G401.6 (cell line): ENCODE measurements around the gene PRMT3.
A peak's percentile ranks its signal among the peaks of the same experiment; 100 is the strongest.
"Not testable (repeated sequence)": the region's sequence is repeated elsewhere in the genome, so short reads cannot be mapped to it uniquely, and the experiment has no call there.

Source experiments
- FAIRE-seq: peaks from 2 replicates; lab custom pipeline; 2012; peaks lifted over from hg19 to GRCh38; lab: Jason Lieb, UNC

PRMT3 gene

DNA sequence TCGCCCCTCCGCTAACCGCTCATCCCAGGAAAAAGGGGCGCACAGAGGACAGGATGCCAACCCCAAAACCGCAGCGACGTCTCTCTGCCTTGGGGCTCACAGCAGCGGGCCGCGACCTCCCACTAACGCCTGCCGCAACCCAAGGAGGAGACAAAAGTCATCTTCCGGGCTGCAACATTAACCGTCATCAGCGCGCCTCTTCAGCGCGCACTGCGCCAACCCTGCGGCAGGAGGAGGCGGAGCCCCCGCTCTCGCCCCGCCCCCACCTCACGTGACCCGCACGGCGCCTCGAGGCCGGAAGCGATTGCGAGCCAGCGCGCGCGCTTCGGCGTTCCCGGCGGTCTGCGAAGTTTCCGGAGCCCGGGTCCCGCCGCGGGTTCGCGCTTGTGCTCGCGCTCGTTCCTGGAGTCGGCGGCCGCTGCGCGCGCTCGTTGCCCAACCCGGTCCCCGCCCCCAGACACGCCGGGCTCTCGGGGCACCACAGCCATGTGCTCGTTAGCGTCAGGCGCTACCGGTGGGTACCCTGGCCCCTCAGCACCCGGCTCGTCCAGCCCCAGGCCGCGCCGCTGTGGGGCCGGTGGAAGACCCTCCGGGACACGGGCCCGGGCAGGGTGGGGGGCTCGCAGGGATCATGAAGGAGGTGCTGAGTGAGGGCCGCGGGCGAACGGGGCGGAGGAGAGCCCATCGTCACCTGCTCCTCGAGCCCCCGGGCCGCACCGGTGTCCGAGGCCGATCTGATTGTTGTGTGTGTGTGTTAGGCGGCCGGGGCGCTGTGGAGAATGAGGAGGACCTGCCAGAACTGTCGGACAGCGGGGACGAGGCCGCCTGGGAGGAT, at the start of gene PRMT3:
Gene PRMT3 (plus strand): TSS at position 456 of the 835 bp plus-strand sequence. CDS start 31 bp downstream, at position 487.
- peak; percentile 23 for FAIRE-seq

DNA sequence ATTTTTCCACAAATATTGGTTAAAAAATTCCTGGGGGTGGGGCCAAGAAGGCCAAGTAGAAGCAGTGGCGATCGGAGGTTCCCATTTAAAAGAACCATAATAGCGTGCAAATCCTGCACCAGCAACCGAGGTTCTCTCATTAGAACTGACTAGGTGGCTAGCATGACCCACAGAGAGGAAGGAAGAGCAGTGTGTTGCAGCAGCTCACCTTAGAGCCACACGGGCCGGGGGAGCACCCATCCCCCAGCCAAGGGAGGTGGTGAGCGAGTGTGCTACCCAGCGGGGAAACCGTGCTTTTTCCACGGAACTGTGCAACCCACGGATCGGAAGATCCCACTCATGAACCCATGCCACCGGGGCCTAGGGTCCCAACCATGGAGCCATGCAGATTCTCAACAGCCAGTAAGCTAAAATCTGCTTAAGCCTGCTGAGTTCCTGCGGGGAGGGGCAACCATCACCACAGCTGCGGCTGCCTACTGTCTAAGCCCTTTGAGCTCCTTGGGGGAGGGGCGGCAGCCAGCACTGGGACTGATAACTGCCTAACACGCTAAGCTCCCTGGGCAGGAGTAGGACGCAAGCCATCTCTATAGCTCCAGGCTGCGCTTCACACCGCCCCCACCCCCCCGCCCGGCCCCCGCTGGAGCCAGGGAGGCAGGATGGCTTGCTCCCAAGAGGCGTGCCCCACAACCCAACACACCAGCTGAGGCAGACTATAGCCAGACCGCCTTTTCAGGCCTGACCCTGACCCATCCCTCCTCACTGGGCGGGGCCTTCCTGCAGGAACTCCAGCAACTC, 45.0 kb upstream of the PRMT3 start:
- FAIRE-seq = no peak

DNA sequence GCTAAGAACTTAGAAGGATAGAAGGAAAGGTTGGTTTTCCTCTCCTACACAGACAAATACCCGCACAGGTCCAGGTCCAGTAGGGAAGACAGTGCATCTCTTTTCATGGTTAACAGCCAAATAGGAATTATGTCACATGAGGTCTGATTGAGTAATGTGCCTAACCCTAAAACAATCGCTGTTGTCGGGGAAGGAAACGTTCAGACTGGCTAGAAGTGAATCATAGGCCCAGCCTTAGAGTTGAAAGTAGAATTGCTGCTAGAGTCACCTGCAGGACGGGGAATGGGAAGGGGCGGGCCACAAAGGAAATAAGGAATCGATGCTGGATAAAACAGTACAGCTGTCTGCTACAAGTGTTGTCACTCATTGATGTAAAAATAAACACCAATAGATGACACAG, 36.4 kb upstream of the PRMT3 start:
- FAIRE-seq = no peak

DNA sequence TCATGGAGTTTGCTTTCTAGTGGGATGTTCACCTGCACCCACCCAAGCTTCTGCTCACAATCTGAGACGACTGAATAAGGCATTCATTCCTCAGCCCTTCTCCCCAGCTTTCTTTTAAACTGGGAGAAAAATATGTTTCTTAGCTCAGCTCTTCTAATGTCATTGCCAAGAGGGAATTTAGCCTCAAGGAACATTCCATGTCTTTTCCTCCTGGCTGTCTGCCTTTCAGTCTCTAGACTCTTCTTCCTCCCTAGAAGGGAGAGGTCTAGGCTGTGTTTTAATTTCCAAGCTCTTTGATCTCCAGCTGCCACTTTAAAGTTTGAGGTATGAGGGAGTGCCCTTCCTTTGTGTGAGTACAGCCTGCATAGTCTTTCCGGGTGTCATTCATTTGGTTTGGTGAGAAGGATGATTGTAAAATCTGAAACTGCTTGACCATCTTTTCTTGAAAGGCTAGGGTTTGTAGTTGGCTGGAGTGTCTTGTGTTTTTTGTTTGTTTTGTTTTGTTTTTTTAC, 35.7 kb upstream of the PRMT3 start:
- no peak for FAIRE-seq

DNA sequence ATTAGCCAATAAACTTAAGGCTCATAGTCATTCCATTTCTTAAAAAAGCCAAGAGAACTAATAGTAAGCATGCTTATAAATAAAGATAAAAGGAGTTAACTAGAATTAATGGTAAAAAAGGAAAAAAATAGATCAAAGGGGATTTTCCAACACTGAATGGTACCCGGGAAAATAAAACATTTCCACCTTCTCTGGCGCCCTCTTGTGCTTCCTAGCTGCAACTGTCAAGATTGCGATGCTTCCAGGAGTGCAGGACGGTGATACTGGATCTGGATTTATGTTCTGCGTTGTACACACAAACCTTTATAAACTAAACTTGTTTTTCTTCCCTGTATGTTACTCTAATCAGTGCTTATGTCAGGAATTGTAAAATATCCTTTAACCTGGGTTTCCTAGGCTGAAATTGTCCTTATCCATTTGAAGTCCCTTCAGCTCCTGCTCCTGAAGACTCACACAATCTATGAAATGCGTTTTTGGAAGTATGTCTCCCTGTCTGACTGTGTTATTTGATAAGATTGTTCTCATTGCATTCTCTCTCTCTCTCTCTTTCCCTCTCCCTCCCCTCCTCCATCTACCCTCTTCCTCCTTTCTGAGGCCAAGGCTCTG, 33.6 kb upstream of the PRMT3 start:
- FAIRE-seq = peak; percentile 85

DNA sequence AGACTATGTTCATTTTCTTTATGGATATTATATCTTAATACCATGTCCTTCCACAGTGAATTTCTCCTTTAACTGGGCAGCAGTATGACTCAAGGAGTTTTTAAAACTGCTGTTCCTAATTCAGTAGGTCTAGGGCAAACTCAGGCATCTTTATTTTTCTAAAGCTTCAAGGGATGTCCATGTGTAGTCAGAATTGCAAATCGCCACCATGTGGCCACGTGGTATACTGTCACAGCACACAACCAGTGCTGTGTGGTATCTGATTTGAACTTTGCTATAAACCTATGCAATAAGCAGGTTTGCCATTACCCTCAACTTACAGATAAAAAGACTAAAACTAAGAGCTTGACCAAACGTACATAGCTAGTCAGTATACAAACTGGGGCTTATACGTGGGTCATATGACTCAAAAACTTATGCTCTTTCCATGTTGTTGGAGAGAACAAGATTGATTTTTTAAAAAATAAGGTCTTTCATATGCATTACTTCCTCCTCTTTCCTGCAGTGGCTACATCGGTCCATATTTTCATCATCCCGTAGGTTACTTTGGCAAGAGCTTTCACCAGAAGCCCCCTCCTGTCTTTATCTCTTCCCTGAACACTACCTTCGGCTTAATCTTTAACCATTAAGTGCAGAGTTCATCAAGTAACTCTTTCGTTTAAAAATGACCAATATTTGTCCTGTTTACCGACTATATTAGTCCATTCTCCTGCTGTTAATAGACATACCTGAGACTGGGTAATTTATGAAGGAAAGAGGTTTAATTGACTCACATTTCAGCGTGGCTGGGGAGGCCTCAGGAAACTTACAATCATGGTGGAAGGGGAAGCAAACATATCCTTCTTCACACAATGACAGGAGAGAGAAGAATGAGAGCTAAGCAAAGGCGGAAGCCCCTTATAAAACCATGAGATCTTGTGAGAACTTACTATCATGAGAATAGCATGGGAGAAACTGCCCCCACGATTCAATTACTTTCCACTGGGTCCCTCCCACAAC, 32.0 kb upstream of the PRMT3 start:
- FAIRE-seq = no peak

GRCh38 chr11:20357150-20357549, 30.4 kb upstream of the PRMT3 start:
- FAIRE-seq = no peak

GRCh38 chr11:20360650-20361049, 26.9 kb upstream of the PRMT3 start:
- no peak for FAIRE-seq

- no peak for FAIRE-seq
Measured at GRCh38 chr11:20362481-20362880, 25.0 kb upstream of the PRMT3 start.

DNA sequence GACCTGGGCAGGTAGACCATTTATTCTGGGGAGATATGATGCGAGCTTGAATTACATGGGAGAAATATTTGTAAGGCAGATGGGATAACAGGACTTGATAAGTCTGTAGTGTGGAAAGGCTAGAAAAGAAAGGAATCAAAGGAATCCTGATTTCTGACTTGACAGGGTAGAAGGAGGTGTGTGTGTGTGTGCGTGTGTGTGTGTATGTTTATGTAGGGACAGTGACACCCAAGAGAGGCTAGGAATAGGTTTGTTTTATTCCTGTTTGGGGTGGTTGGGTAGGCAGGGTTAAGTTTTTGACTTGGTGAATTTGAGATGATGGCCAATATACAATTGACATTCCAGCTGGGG, 24.4 kb upstream of the PRMT3 start:
- no peak for FAIRE-seq

- FAIRE-seq = no peak
Measured at GRCh38 chr11:20363500-20364340, 23.8 kb upstream of the PRMT3 start, which contains the start of gene HTATIP2. HTATIP2 (plus strand) TSS chr11:20363714; CDS start chr11:20364238, 524 bp downstream.

DNA sequence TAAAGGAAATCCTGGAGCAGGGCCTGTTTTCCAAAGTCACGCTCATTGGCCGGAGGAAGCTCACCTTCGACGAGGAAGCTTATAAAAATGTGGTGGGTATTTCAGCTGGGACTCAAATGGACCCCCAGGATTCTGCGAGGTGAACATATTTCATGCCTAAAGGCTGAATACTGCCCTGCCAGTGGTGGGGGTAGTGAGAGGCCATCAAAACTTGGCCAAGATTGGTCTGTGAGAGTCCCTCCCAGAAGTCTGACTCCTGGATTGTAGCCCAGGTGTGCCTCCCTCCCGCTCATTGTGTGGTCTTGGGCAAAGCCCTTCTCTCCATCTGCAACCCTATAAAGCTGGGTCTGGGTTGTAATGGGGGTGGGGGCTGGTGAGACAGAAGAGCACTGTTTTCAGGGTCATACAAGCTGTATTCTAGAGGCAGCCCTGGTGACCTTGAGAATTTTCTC, 23.1 kb upstream of the PRMT3 start:
- no peak for FAIRE-seq

- FAIRE-seq = not testable (repeated sequence)
Measured at GRCh38 chr11:20365465-20365864, 22.1 kb upstream of the PRMT3 start.

DNA sequence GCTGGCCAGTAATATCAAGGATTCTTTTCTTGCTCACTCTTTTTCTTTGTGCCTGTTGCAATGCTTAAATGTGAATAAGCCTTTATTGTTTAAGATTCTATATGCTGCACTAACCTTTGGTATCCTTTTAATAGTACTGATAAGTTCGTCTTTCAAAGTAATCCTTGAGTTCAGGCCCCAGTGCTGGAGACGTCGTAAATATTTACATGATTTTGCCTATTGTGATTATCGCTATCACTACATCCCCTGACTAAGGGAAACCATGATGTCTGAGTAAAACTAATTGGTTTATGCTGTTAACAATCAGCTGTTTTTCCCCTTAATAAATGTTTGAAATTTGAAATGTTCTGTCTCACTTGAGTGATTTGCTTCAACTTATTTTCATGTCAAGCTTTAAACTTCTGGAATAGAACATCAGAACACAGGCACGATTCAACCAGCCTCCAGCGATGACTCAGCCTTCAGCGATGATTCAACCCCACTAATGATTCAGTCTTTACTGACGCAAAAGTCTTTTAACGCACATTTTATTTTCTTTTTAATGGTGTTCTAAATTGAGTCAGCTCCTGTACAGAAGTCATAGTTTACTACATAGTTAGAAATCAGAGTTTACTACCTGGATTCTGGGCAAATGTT, 20.1 kb upstream of the PRMT3 start:
- FAIRE-seq = no peak

DNA sequence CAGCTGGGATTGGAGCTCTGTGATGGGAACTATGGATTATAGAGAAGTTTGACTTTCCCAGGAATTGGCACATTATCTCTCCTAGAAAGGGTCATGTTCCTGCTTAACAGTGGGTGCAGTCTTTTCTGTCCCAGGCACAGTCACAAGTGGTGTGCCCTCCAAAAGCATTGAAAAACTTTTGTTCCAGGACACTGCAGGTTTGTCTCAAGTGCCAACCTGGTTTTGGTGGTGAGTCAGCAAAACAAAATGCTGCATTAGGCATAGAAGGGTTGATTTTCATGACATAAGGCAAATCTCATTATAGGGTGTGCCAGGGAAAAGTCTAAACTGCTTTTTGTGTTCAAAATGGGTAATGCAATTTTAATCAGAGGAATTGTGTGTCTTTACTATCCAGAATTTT, 19.1 kb upstream of the PRMT3 start:
- FAIRE-seq = no peak

DNA sequence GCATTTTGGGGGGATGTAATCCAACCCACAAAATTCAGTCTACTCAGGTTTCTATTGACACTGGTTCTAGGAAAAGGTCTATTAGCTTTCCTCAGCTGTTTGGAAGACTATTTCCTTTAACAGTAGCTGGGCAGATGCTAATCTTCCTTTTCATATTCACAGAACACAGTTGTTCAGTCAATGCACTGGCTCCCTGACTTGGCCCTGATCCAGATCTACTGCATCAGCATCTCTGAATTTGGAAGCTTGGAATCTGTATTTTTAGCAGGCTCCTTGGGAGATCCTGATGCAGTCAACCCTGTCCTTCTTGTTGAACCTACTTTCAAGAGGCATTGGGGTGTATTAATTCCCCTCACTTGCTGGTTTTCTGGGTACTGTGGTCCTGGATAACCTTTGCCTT, 17.7 kb upstream of the PRMT3 start:
- FAIRE-seq = no peak

DNA sequence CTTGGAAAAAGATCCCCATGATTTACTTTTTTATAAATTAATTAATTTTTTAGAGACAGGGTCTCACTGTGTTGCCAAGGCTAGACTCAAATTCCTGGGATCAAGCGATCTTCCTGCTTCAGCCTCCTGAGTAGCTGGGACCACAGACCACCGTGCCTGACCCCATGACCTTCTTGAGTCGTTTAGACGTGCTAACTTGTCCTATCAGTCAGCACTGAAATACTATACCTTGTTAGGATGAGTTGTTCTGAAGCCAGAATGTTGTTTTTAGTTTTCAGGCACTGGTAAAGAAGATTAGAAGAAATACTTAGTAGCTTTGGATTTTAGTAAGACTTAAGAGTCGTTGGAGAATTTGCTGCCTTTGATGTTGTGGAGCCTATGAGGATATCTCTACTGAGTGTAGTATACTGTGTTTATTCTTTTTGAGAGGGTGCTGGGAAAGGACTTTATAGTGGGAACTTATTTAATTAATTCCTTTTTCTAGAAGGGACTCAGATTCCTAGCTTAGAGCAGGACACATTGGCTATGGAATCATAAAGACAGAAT, 15.4 kb upstream of the PRMT3 start:
- no peak for FAIRE-seq

- FAIRE-seq = no peak
Measured at GRCh38 chr11:20373147-20373546, 14.4 kb upstream of the PRMT3 start.

DNA sequence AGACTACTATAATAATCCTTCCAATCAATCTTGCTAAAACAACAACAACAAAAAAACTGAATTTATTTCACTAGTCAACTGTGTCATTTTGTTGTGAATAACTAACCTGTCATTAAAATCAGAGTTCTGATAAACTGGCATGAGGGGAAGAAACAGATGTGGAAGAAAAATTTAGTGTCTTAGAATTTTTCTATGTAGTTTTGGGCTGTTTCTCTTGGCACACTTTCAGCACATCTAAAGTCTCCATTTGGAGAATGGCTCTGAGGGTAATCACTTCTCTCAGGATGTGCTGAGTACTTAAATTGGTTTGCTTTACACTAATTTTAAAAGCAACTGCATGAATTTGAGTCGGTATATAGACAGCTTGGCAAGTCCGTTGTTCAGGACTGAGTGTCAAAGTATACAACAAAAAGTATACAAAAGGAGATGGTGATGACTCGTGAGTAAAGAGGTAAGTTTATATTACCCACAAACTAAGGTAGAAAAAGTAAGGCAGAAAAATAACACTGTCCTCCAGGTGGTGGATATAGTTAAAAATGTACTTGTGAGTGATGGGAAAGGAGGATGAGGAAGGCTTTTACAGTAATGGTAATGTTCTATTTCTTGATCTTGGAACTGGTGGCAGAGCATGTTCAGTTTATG, 13.8 kb upstream of the PRMT3 start:
- FAIRE-seq = no peak
